Stimulated activated CD4-positive, alpha-beta T cell treated with anti-CD3 and anti-CD28 coated beads, Interleukin-2, amount 100 ng/mL, for 24 hours (primary cell): Measurements from ENCODE around the gene CBR4.
"Not testable (repeated sequence)": the region's sequence is repeated elsewhere in the genome, so short reads cannot be mapped to it uniquely, and the experiment has no call there.

Source experiments
- DNase-seq, 2 donors: peaks; one replicate each; pipeline ENCODE4 v3.0.0-alpha.2; 2020

The CBR4 gene

DNA sequence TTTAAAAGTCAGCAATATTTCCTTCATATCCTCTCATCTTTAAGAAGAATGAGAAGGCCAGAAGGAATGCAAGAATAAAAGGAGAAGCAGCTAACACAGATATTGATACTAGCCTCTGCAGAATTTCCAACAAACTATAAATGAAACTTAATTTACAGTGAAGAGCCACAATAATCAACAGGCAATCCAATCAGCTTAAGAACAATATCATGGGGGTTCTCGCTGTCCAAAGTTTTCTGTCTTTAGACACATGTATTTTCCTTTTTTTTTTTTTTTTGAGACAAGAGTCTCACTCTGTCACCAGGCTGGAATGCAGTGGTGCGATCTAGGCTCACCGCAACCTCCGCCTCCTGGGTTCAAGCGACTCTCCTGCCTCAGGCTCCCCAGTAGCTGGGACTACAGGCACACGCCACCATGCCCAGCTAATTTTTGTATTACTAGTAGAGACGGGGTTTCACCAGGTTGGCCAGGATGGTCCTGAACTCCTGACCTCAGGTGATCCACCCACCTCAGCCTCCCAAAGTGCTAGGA, 17.0 kb downstream of the CBR4 start:
- DNase-seq, result not testable (repeated sequence)

DNA sequence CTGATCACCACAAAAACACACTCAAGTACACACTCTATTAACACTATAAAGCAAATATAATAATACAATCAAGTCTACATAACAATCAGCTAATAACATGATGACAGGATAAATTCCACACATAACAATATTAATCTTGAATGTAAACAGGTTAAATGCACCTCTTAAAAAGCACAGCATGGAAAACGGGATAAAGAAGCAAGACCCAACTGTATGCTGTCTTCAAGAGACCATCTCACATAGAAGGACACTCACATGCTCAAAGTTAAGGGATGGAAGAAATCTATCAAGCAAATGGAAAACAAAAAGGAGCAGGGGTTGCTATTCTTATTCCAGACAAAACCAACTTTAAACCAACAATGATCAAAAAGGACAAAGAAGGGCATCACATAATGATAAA, 28.1 kb downstream of the CBR4 start:
- no peak for DNase-seq

DNA sequence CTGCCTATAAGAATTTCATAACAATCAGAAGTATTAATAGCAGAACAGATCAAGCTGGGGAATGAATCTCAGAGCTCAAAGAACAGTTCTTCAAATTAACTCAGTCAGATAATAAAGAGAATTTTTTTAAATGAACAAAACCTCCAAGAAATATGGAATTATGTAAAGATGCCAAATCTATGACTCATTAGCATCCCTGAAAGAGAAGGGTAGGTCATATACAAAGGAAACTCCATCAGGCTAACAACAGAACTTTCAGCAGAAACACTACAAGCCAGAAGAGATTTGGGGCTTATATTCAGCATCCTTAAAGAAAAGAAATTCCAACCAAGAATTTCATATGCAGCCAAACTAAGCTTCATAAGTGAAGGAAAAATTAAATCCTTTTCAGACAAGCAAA, 28.6 kb downstream of the CBR4 start:
- DNase-seq, result no peak

DNA sequence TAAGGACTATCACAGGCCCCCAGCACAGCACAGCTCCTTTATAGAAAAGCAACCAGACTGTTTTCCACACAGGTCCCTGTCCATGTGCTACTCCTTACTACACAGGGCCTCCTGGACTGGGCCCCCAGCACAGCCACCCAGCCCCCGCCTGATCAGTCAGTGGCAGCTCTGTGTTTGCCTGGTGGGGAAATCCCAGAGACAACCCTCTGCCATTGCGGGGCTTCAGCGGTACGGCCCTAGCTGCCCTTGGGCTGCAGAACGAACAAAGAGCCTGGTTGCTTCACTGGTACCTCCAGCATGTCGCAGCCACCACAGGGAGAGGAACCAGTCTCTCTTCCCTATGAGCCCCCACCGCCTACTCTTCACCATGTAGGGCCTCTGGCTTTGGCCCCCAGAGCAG, 30.7 kb downstream of the CBR4 start:
- DNase-seq, result no peak

DNA sequence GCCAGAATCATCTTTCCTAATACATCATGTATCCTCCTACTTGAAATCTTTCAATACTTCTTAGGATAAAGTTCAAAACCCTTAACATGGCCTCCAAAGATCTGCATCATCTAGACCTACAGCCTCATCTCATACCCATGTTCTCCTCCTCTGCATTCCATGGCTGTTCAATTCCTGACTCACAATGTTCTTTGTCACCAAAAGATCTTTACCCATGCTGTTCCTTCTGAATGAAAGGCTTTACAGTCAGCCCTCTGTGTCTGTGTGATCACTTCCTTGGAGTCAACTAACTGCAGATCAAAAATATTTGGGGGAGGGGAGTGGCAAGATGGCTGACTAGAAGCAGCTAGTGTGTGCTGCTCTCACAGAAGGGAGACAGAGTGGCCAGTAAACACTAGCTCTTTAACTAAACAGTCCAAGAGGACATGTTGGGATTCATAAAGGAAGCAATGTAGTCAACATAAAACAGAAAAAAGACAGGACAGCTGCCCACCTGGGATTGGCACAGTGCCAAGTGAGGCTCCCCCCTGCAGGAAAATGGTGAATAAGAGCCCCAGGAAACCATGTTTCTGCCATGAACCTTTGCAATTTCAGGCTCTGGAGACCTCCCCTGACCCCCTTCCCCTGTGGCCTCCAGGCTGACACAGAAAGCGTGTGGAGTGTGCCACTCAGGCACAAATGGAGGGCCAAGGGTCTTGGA, 31.9 kb downstream of the CBR4 start:
- DNase-seq, result no peak

DNA sequence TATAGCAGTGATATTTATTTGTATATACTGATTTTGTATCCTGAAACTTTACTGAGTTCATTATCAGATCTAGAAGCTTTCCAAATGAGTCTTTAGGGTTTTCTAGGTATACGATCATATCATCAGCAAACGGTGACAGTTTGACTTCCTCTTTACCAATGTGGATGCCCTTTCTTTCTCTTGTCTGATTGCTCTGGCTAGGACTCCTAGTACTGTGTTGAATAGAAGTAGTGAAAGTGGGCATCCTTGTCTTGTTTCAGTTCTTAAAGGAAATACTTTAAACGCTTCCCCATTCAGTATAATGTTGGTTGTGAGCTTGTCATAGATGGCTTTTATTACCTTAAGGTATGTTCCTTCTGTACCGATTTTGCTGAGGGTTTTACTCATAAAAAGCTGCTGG, 37.5 kb downstream of the CBR4 start:
- no peak for DNase-seq

DNA sequence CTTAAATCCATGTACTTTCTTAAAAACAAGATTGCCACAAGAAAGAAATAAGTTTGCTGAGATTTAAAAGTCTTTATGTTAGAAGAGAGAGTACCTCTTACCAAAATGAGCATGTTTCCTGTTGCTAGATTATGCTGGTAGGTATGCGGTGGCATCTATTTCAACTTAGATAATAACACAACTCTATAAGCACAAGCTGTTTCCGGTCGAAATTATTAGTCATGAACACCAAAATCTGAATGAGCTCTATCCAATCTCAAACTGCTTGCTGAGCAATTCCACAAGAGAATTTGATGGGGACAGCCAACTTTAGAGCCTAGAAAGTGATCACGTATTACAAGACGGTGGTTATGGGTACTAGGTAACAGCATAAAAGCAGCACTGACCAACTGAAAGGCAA, 49.3 kb downstream of the CBR4 start:
- no peak for DNase-seq

DNA sequence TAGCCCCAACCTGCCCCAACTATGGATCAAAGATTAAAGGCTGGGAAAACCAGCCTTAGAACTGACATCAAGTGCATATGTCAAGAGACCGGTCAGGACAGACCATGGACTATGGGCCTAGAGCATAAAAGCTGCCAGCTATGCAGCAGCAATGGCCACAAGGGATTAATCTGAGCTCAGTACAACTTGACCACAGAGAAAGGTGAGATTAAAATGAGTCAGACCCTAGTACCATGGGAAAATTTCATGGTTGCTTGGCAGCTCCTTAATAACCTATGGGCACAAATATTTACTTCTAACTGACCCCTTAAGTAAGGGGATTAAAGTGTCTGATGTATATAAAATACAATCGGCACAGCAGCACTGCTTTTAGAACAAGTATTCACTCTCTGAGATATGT, 54.4 kb downstream of the CBR4 start:
- no peak for DNase-seq

DNA sequence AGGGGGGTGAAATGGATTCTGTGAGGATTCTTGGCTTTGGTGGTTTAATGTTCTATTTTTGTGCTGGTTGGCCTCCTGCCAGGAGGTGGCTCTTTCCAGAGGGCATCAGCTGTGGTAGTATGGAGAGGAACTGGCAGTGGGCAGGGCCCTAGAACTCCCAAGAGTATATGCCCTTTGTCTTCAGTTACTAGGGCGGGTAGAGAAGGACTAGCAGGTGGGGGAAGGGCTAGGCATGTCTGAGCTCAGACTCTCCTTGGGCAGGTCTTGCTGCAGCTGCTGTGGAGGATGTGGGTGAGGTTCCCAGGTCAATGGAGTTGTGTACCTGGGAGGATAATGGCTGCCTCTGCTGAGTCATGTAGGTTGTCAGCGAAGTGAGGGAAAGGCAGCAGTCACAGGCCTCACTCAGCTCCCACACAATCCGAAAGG, 57.2 kb downstream of the CBR4 start:
- DNase-seq, result not testable (repeated sequence)

DNA sequence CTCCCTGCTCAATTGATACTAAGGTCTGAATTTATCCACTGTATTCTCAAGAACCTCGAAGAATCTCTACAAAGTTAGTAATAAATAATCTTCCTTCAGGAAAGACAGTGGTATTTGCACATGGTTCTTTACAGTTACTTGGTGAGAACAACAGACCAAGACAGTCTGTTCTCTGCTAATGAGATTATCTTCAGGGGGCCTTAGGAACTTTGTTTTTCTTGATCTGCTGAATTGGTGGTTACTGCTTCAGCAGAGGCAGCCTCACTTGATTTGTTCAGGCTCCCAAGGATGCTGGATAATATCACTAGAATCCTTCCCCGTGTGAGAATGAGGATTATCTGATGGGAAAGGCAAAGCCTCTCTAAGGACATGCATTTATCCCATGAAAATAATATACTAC, 64.8 kb downstream of the CBR4 start:
- no peak for DNase-seq

DNA sequence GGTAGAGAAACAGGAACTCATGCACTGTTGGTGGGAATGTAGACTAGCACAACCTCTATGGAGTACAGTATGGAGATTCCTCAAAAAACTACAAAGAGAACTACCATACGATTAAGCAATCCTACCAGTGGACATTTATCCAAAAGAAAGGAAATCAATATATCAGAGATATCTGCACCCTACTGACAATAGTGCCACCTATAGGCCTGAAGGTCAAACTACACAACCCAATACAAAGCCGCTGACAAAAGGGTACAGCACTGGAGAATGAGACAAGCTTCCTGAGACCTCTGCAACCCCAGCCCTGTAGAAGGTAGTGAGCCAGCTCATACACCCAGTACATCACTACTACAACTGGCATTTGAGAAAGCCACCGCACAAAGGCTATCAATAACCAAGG, 67.1 kb downstream of the CBR4 start:
- DNase-seq, result no peak
